H9 (cell line): ENCODE results near the gene TESPA1. TPM values are rescaled to one million over a fixed set of nuclear protein-coding genes. Genes with fewer than 3 reads are reported as not detected.
"Not testable (repeated sequence)": the region's sequence is repeated elsewhere in the genome, so short reads cannot be mapped to it uniquely, and the experiment has no call there.

Source experiments
- DNase-seq: peaks from one replicate; pipeline ENCODE4 v3.0.0-alpha.2; 2017
- H2AFZ ChIP-seq: one replicate; pipeline ENCODE4 v1.6.1; 2013; ENCODE audit warnings: mild to moderate bottlenecking, low read length, control low read depth, moderate library complexity
- H2AK5ac ChIP-seq: 2 replicates; pipeline ENCODE4 v1.6.1; 2013; ENCODE audit warnings: low read length, control low read depth, mixed read lengths; ENCODE audit not compliant: insufficient read length
- H2BK120ac ChIP-seq: one replicate; pipeline ENCODE4 v1.6.1; 2013; ENCODE audit warnings: low read depth, mild to moderate bottlenecking, low read length, control low read depth, inconsistent platforms; ENCODE audit not compliant: poor library complexity, severe bottlenecking
- H2BK12ac ChIP-seq: 2 replicates; pipeline ENCODE4 v1.6.1; 2013; ENCODE audit warnings: low read length, control low read depth, mixed read lengths, low read depth; ENCODE audit not compliant: insufficient read length
- H2BK15ac ChIP-seq: 2 replicates; pipeline ENCODE4 v1.6.1; 2013; ENCODE audit warnings: low read depth, low read length, control low read depth
- H2BK20ac ChIP-seq: one replicate; pipeline ENCODE4 v1.6.1; 2013; ENCODE audit warnings: low read depth, mild to moderate bottlenecking, low read length, control low read depth, inconsistent platforms; ENCODE audit not compliant: poor library complexity, severe bottlenecking
- H2BK5ac ChIP-seq: 2 replicates; pipeline ENCODE4 v1.6.1; 2013; ENCODE audit warnings: low read length, control low read depth, mixed read lengths; ENCODE audit not compliant: insufficient read length
- H3K14ac ChIP-seq: 2 replicates; pipeline ENCODE4 v1.6.1; 2013; ENCODE audit warnings: low read length, control low read depth; ENCODE audit not compliant: insufficient read depth
- H3K18ac ChIP-seq: 2 replicates; pipeline ENCODE4 v1.6.1; 2013; ENCODE audit warnings: low read depth, mild to moderate bottlenecking, mixed read lengths, low read length, control low read depth; ENCODE audit not compliant: insufficient read length
- H3K23ac ChIP-seq: 2 replicates; pipeline ENCODE4 v1.6.1; 2013; ENCODE audit warnings: low read length, control low read depth, mixed read lengths, low read depth; ENCODE audit not compliant: insufficient read length
- H3K23me2 ChIP-seq: 2 replicates; pipeline ENCODE4 v1.6.1; 2013; ENCODE audit warnings: low read depth, mild to moderate bottlenecking, mixed read lengths, low read length, control low read depth; ENCODE audit not compliant: insufficient read length, poor library complexity, severe bottlenecking
- H3K27ac ChIP-seq: 2 replicates; pipeline ENCODE4 v1.5.1; 2013; ENCODE audit warnings: low read length, control low read depth, mixed read lengths, low read depth; ENCODE audit not compliant: insufficient read length
- H3K27me3 ChIP-seq: 2 replicates; pipeline ENCODE4 v1.6.1; 2013; ENCODE audit warnings: low read length, control low read depth, inconsistent platforms; ENCODE audit not compliant: insufficient read depth
- H3K4ac ChIP-seq: 2 replicates; pipeline ENCODE4 v1.6.1; 2013; ENCODE audit warnings: low read depth, mild to moderate bottlenecking, control low read depth, inconsistent platforms, low read length, moderate library complexity
- H3K4me1 ChIP-seq: 2 replicates; pipeline ENCODE4 v1.6.1; 2013; ENCODE audit warnings: low read length, control low read depth, inconsistent platforms; ENCODE audit not compliant: insufficient read depth
- H3K4me2 ChIP-seq: 2 replicates; pipeline ENCODE4 v1.6.1; 2013; ENCODE audit warnings: low read length, control low read depth, mixed read lengths; ENCODE audit not compliant: insufficient read length, insufficient read depth
- H3K56ac ChIP-seq: 2 replicates; pipeline ENCODE4 v1.6.1; 2013; ENCODE audit warnings: low read depth, mild to moderate bottlenecking, mixed read lengths, low read length, control low read depth; ENCODE audit not compliant: insufficient read length
- H3K79me1 ChIP-seq: 2 replicates; pipeline ENCODE4 v1.6.1; 2013; ENCODE audit warnings: low read depth, mild to moderate bottlenecking, moderate library complexity, low read length, control low read depth, inconsistent platforms; ENCODE audit not compliant: insufficient read depth, poor library complexity, severe bottlenecking
- H3K79me2 ChIP-seq: 2 replicates; pipeline ENCODE4 v1.6.1; 2013; ENCODE audit warnings: low read length, control low read depth, inconsistent platforms; ENCODE audit not compliant: insufficient read depth
- H3K9ac ChIP-seq: 2 replicates; pipeline ENCODE4 v1.6.1; 2013; ENCODE audit warnings: low read length, control low read depth, mixed read lengths; ENCODE audit not compliant: insufficient read length; ENCODE audit errors: extremely low read depth
- H3K9me3 ChIP-seq: one replicate; pipeline ENCODE4 v1.6.1; 2013; ENCODE audit warnings: low read depth, low read length, inconsistent platforms; ENCODE audit not compliant: control insufficient read depth
- H3T11ph ChIP-seq: one replicate; pipeline ENCODE4 v1.6.1; 2013; ENCODE audit warnings: mild to moderate bottlenecking, low read length, control low read depth, inconsistent platforms
- H4K20me1 ChIP-seq: one replicate; pipeline ENCODE4 v1.6.1; 2013; ENCODE audit not compliant: control insufficient read depth, insufficient read length, insufficient read depth
- H4K5ac ChIP-seq: 2 replicates; pipeline ENCODE4 v1.6.1; 2013; ENCODE audit warnings: low read depth, mild to moderate bottlenecking, mixed read lengths, low read length, control low read depth; ENCODE audit not compliant: insufficient read length
- H4K8ac ChIP-seq: replicated peaks from 2 replicates; pipeline ENCODE4 v1.6.1; 2013; ENCODE audit warnings: low read length, control low read depth, mixed read lengths, low read depth; ENCODE audit not compliant: insufficient read length
- H4K91ac ChIP-seq: 2 replicates; pipeline ENCODE4 v1.6.1; 2013; ENCODE audit warnings: low read depth, mild to moderate bottlenecking, moderate library complexity, mixed read lengths, low read length, control low read depth; ENCODE audit not compliant: insufficient read length
- H3K27ac Mint-ChIP-seq, 3 experiments: 2 replicates in 2 of 3; 3 replicates in 1 of 3; pipeline ENCODE4 v1.8.0; 2020 to 2021; ENCODE audit warnings: mixed read lengths in 3 of 3, mild to moderate bottlenecking in 1 of 3, moderate library complexity in 1 of 3
- H3K27me3 Mint-ChIP-seq: 2 replicates; pipeline ENCODE4 v1.8.0; 2021; ENCODE audit warnings: low read depth, mild to moderate bottlenecking, moderate library complexity, mixed read lengths
- H3K36me3 Mint-ChIP-seq, 3 experiments: 2 replicates in 2 of 3; 3 replicates in 1 of 3; pipeline ENCODE4 v1.8.0; 2020 to 2021; ENCODE audit warnings: low read depth in 3 of 3, mixed read lengths in 3 of 3; ENCODE audit not compliant: insufficient read depth in 1 of 3
- H3K4me1 Mint-ChIP-seq, 2 experiments: 2 replicates each; pipeline ENCODE4 v1.8.0; 2020; ENCODE audit warnings: mixed read lengths in 2 of 2
- H3K4me3 Mint-ChIP-seq, 2 experiments: 2 replicates in 1 of 2; 3 replicates in 1 of 2; pipeline ENCODE4 v1.8.0; 2020 to 2021; ENCODE audit warnings: mild to moderate bottlenecking in 2 of 2, mixed read lengths in 2 of 2, moderate library complexity in 1 of 2
- H3K9me3 Mint-ChIP-seq, 2 experiments: 2 replicates in 1 of 2; 3 replicates in 1 of 2; pipeline ENCODE4 v1.8.0; 2020; ENCODE audit warnings: mild to moderate bottlenecking in 2 of 2, mixed read lengths in 2 of 2, moderate library complexity in 1 of 2
- WGBS: extraction: QIAGEN DNeasy Blood & Tissue Kit; methylation state at CpG from one replicate; pipeline ENCODE4 v1.1.7; 2013; ENCODE audit warnings: missing lambda C conversion rate, low lambda C conversion rate, mixed read lengths; ENCODE audit not compliant: insufficient read length; ENCODE audit errors: extremely low coverage; 5-methylcytosine and 5-hydroxymethylcytosine counted together
- total RNA-seq: library from RNA; stranded (reverse); gene quantifications from 2 replicates; pipeline ENCODE4 v1.2.1, GENCODE V29; 2021
- TF ChIP-seq, protein P1 (sequence below): fragments of 200-600 bp; sonication (generic); conservative IDR thresholded peaks from 3 replicates; pipeline ENCODE4 v1.8.0; 2021; ENCODE audit warnings: antibody characterized with exemption, mild to moderate bottlenecking

The TESPA1 gene
- total RNA-seq, 1 experiment from 2014 or later: not detected

DNA sequence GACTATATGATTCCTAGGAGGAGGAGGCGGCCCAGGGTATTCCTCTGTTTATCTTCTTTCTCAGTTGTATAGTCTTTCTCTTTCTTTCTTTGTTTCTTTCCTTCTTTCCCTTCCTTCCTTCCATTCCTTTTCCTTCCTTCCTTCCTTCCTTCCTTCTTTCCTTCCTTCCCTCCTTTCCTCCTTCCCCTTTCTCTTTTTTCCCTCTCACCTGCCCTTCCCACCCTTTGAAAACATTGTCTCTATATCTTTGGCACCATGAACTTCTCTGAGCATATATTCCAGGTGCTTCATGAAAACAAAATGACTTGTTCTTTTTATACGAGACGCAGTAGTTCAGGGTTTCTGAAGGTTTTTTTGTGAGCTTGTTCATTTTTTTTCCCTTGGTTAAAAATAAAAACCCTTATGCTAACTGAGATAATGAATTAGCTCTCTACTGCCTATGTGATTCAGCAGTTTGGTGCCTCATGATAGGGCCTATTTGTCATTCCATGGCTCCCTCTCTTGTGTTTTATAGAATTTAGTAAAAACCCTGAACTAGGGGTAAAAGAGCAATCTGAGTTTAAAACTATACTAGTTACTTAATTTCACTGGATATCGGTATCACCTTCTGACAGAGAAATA, 3.2 kb upstream of the TESPA1 start:
- H3K9me3 Mint-ChIP-seq: no peaks in the 10 kb centered on the region; a peak in 1 of 5 replicates
- no CpG with 5 or more reads among the region's 4 CpGs for WGBS
- no peak overlapping the region for H2BK120ac ChIP-seq
- H3K79me2 ChIP-seq: no peaks in the 10 kb centered on the region
- no peak overlapping the region for H2AFZ ChIP-seq
- no peak overlapping the region for H2BK5ac ChIP-seq
- H3K4me2 ChIP-seq: no peak overlapping the region
- H3K4ac ChIP-seq: no peak overlapping the region
- no peak overlapping the region for H3K9ac ChIP-seq
- no peak overlapping the region for H3K14ac ChIP-seq
- H3K27ac ChIP-seq: no peak overlapping the region
- H4K20me1 ChIP-seq: no peaks in the 10 kb centered on the region
- H3K18ac ChIP-seq: no peak overlapping the region
- H3K56ac ChIP-seq: no peak overlapping the region
- TF ChIP-seq, protein P1, sequence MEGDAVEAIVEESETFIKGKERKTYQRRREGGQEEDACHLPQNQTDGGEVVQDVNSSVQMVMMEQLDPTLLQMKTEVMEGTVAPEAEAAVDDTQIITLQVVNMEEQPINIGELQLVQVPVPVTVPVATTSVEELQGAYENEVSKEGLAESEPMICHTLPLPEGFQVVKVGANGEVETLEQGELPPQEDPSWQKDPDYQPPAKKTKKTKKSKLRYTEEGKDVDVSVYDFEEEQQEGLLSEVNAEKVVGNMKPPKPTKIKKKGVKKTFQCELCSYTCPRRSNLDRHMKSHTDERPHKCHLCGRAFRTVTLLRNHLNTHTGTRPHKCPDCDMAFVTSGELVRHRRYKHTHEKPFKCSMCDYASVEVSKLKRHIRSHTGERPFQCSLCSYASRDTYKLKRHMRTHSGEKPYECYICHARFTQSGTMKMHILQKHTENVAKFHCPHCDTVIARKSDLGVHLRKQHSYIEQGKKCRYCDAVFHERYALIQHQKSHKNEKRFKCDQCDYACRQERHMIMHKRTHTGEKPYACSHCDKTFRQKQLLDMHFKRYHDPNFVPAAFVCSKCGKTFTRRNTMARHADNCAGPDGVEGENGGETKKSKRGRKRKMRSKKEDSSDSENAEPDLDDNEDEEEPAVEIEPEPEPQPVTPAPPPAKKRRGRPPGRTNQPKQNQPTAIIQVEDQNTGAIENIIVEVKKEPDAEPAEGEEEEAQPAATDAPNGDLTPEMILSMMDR: no peak
- no peak overlapping the region for H3K4me3 Mint-ChIP-seq
- H3K4me1 ChIP-seq: no peaks in the 10 kb centered on the region
- H4K8ac ChIP-seq: no peak overlapping the region
- no peak overlapping the region for H4K91ac ChIP-seq
- no peak overlapping the region for H3K27ac Mint-ChIP-seq
- no peaks in the 10 kb centered on the region for H3K27me3 ChIP-seq
- no peak overlapping the region for H3T11ph ChIP-seq
- no peaks in the 10 kb centered on the region for H3K36me3 Mint-ChIP-seq
- no peak for DNase-seq
- H3K27me3 Mint-ChIP-seq: no peaks in the 10 kb centered on the region; the same call in none of the 2 replicates
- H3K23ac ChIP-seq: no peak overlapping the region
- H2BK20ac ChIP-seq: no peak overlapping the region
- no peaks in the 10 kb centered on the region for H3K9me3 ChIP-seq
- H3K23me2 ChIP-seq: no peaks in the 10 kb centered on the region
- no peaks in the 10 kb centered on the region for H3K4me1 Mint-ChIP-seq
- H3K79me1 ChIP-seq: no peaks in the 10 kb centered on the region
- H2BK12ac ChIP-seq: no peak overlapping the region
- H4K5ac ChIP-seq: no peak overlapping the region
- H2AK5ac ChIP-seq: no peak overlapping the region
- no peak overlapping the region for H2BK15ac ChIP-seq

DNA sequence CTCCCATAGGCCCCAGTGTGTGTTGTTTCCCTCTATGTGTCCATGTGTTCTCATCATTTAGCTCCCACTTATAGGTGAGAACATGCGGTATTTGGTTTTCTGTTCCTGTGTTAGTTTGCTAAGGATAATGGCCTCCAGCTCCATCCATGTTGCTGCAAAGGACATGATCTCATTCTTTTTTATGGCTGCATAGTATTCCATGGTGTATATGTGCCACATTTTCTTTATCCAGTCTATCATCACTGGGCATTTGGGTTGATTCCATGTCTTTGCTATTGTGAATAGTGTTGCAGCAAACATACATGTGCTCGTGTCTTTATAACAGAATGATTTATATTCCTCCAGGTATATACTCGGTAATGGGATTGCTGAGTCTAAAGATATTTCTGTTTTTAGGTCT, 2.2 kb upstream of the TESPA1 start:
- H4K91ac ChIP-seq, H3K4me3 Mint-ChIP-seq, H2BK5ac ChIP-seq, H3K9ac ChIP-seq, H2BK20ac ChIP-seq, H2BK15ac ChIP-seq, H3K4ac ChIP-seq, H4K20me1 ChIP-seq, H3K9me3 Mint-ChIP-seq, H3K36me3 Mint-ChIP-seq, H3K79me1 ChIP-seq, H2BK12ac ChIP-seq, H3K23me2 ChIP-seq, H3K56ac ChIP-seq, H3K4me1 ChIP-seq, H3K4me2 ChIP-seq, H3K9me3 ChIP-seq, H2AFZ ChIP-seq, H3K27me3 ChIP-seq, H3K23ac ChIP-seq, H3K27ac Mint-ChIP-seq, H3T11ph ChIP-seq, H4K5ac ChIP-seq, H3K27ac ChIP-seq, H3K18ac ChIP-seq, H3K4me1 Mint-ChIP-seq, H3K27me3 Mint-ChIP-seq, DNase-seq, H2AK5ac ChIP-seq, H2BK120ac ChIP-seq, H3K14ac ChIP-seq, H4K8ac ChIP-seq, H3K79me2 ChIP-seq: not testable (repeated sequence)
- WGBS: no CpG with 5 or more reads among the region's 3 CpGs
